GM18526 (cell line): ENCODE measurements around the gene GDPD1.

Source experiments
- POLR2A ChIP-seq: IDR thresholded peaks from 3 replicates; pipeline ENCODE4 v1.6.1; 2011; ENCODE audit not compliant: insufficient read length; ENCODE audit errors: extremely low read depth

GDPD1 gene

GRCh38 chr17:59221159-59221847 lies 992 bp downstream of the GDPD1 start:
- no peak for TF ChIP-seq POLR2A

GRCh38 chr17:59223813-59224212 lies 3.5 kb downstream of the GDPD1 start:
- no peak for TF ChIP-seq POLR2A

GRCh38 chr17:59230764-59231163 lies 10.5 kb downstream of the GDPD1 start:
- TF ChIP-seq POLR2A, result no peak

- TF ChIP-seq POLR2A, result no peak
Measured at GRCh38 chr17:59234631-59235030, 14.3 kb downstream of the GDPD1 start.

- no peak for TF ChIP-seq POLR2A
Measured at GRCh38 chr17:59238906-59239305, 18.6 kb downstream of the GDPD1 start.

GRCh38 chr17:59244081-59244480 lies 23.8 kb downstream of the GDPD1 start:
- no peak for TF ChIP-seq POLR2A

- no peak for TF ChIP-seq POLR2A
Measured at GRCh38 chr17:59254742-59255141, 34.4 kb downstream of the GDPD1 start.

- no peak for TF ChIP-seq POLR2A
Measured at GRCh38 chr17:59257101-59257500, 36.8 kb downstream of the GDPD1 start.

GRCh38 chr17:59260722-59261121 lies 40.4 kb downstream of the GDPD1 start:
- no peak for TF ChIP-seq POLR2A

- TF ChIP-seq POLR2A, result no peak
Measured at GRCh38 chr17:59266745-59267144, 46.4 kb downstream of the GDPD1 start.

- TF ChIP-seq POLR2A, result no peak
Measured at GRCh38 chr17:59267776-59268175, 47.5 kb downstream of the GDPD1 start.

- no peak for TF ChIP-seq POLR2A
Measured at GRCh38 chr17:59275618-59276017, 55.3 kb downstream of the GDPD1 start.

- TF ChIP-seq POLR2A, result no peak
Measured at GRCh38 chr17:59277031-59277430, 56.7 kb downstream of the GDPD1 start.

GRCh38 chr17:59278406-59278805 lies 58.1 kb downstream of the GDPD1 start:
- TF ChIP-seq POLR2A, result no peak

GRCh38 chr17:59284317-59284716 lies 64.0 kb downstream of the GDPD1 start:
- TF ChIP-seq POLR2A, result no peak

GRCh38 chr17:59287452-59287851 lies 67.1 kb downstream of the GDPD1 start:
- no peak for TF ChIP-seq POLR2A

GRCh38 chr17:59287891-59288290 lies 67.6 kb downstream of the GDPD1 start:
- no peak for TF ChIP-seq POLR2A
